GM20000 (cell line): ENCODE results near the gene CPN1.

Experiments used
- DNase-seq: peaks from one replicate; pipeline ENCODE4 v3.0.0; 2012; ENCODE audit warnings: low spot score
- TF ChIP-seq, protein P1 (sequence below): IDR thresholded peaks from 2 replicates; pipeline ENCODE4 v1.5.1; 2012; ENCODE audit warnings: mild to moderate bottlenecking, control low read depth; ENCODE audit errors: extremely low read depth, missing control alignments

Gene CPN1

DNA sequence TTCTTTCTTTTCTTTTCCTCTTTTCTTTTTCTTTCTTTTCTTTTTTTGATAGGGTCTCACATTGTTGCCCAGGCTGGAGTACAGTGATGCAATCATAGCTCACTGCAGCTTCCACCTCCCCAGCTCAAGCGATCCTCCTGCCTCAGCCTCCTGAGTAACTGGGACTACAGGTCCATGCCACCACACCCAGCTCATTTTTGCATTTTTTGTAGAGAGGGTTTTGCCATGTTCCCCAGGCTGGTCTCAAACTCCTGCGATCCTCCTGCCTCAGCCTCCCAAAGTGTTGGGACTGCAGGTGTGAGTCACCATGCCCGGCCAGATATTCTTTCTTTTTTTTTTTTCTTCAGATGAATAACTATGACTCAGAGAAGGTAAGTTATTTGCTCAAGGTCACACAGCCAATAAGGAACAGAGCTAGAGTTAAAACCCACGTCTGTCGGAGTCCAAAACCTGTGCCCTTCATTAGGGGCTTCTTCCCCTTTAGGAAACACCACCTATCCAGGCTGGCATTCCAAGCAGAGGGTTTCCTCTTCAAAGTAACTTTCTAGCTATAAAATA is 43.8 kb downstream of the CPN1 start:
- TF ChIP-seq, protein P1, sequence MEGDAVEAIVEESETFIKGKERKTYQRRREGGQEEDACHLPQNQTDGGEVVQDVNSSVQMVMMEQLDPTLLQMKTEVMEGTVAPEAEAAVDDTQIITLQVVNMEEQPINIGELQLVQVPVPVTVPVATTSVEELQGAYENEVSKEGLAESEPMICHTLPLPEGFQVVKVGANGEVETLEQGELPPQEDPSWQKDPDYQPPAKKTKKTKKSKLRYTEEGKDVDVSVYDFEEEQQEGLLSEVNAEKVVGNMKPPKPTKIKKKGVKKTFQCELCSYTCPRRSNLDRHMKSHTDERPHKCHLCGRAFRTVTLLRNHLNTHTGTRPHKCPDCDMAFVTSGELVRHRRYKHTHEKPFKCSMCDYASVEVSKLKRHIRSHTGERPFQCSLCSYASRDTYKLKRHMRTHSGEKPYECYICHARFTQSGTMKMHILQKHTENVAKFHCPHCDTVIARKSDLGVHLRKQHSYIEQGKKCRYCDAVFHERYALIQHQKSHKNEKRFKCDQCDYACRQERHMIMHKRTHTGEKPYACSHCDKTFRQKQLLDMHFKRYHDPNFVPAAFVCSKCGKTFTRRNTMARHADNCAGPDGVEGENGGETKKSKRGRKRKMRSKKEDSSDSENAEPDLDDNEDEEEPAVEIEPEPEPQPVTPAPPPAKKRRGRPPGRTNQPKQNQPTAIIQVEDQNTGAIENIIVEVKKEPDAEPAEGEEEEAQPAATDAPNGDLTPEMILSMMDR: no peak
- DNase-seq: no peak

DNA sequence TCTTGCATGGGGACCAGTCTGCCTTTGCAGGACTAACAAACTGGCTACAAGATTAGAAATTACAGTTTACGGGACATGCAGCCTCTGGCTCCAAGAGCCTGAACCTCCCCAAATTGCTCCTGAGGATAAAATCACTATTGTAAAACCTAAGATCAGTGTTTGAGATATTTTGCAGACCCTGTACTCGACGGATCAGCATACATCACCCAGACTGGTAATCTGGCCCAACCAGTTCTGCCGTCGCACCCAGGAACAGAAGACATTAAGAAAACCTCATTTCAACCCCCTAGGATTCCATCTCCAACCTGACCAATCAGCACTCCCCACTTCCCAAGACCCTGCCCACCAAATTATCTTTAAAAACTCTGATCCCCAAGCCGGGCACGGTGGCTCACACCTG is 44.8 kb downstream of the CPN1 start:
- TF ChIP-seq, protein P1: no peak
- no peak for DNase-seq

DNA sequence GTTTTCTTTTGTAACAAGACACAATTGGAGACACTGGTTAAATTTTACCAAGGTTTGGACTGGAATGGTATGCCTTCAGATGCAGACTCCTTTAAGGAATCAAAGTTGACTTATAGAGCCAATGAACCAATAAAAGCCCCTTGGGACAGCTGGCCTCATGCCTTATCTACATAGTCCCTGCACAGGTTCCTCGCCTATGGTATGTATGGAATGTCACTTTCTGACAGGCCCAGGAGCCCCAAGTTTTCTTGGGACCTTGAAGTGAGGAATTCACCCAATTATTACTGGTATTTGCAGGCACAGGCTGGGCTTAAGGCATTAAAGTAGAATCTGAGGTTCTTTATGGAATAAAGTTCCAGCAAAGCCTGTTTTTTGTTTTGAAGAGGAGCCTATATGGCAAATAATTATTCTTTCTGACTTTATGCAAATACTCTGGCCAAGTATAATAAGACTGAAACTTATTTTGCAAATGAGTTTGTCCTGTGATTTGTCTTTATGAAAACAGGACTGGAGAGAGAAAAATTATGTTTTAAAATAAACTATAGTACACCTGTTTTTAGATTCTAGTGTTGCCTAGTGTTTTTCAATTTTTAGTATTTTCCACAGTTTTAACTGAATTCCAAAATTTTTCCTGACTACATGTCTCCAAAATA is 47.8 kb downstream of the CPN1 start:
- TF ChIP-seq, protein P1: no peak

DNA sequence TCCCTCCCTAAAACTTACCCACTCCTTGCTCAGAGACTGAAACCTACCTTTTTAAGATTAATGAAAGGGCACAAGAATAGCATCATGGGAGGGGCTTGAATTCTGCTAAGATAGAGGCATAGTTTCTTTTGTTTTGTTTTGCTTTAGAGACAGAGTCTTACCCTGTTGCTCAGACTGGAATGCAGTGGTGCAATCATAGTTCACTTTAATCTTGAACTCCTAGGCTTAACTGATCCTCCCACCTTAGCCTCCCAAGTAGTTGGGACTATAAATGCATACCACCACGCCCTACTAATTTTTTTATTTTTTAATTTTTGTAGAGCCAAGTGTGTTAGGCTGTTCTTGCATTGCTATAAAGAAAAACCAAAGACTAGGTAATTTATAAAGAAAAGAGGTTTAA is 54.3 kb downstream of the CPN1 start:
- TF ChIP-seq, protein P1: no peak
- DNase-seq: no peak

More for the DNA sequence above, 47.8 kb downstream of the CPN1 start:
- no peak for DNase-seq

DNA sequence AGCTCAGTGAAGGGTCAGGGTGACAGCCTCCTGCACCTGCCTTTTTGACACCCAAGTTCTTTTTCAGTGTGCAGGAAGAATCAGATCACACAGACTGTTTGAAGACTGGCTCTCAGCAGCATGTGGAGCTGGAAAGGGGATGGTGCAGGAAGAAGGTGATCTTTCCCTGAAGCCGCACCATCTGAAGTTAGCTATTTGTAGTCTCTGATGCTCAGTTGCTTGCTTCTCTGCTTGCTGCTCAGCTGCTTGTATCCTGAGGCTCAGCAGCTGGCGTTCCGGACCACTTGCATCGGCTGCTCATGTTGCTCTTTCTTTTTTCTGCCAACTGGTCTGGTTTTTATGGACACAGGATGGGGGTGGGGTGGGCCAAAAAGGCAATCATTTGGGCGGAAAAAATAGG is 56.1 kb downstream of the CPN1 start:
- TF ChIP-seq, protein P1: no peak
- DNase-seq: no peak

DNA sequence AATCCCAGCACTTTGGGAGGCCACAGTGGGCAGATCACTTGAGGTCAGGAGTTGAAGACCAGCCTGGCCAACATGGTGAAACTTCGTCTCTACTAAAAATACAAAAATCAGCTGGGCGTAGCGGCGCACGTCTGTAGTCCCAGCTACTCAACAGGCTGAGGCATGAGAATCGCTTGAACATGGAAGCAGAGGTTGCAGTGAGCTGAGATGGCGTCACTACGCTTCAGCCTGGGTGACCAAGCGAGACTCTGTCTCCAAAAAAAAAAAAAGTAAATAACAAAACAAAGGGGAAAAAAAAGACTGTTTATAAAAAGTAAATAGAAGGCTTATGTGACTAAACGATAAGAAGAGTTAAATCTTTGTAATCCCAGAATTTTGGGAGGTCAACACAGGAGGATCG is 56.9 kb downstream of the CPN1 start:
- no peak for DNase-seq
- TF ChIP-seq, protein P1: no peak

DNA sequence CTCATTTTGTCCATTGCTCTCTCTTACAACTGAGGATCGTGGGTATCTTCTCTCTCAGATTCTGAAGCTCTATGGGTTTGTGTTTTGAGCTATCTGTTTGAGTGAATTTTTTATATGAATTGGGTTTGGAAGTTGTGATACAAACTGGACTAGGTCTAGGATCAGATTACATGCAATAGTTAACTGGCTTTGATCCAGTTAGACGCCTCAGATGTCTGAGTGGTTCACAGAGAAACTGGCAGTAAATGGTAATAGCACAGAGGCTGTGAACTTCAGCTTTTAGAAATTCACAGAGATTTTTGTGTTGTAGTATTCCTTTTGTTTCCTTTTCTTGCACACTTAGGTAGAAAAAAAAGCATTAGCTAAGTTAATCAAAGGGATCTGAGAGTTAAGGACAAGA is 59.3 kb downstream of the CPN1 start:
- TF ChIP-seq, protein P1: no peak
- DNase-seq: no peak
